ENCODE data around the gene CPEB2. TPM values are rescaled to one million over a fixed set of nuclear protein-coding genes. Genes with fewer than 3 reads are reported as not detected.

Gene CPEB2
- total and polyA plus RNA-seq, 9 of the 15 experiments (the other 6 are each of a cell fraction or from before 2014, with no cell fraction given) = 0.39 to 3.0 (median 1.4) TPM

- peak; percentile 51; the same call in 1 of the 2 replicates for TF ChIP-seq ZBTB40 (IDR thresholded peaks at IDR 0.05)
- no peak for TF ChIP-seq ZBTB40 (CRISPR knock-in tag; IDR thresholded peaks at IDR 0.05)
- TF ChIP-seq ZNF592 (IDR thresholded peaks at IDR 0.05) = no peak
- peak; percentile 50; the same call in 1 of the 2 replicates for TF ChIP-seq POLR2AphosphoS5 (IDR thresholded peaks at IDR 0.05; ENCODE audit: control insufficient read depth, insufficient read depth, low read depth, low read length)
Observed at GRCh38 chr4:15001869-15002658, at the start of gene CPEB2 (continued).
